Fibroblast of skin of right quadriceps (primary cell): ENCODE results near the gene BCL2L11.

Source experiments
- DNase-seq: peaks from one replicate; pipeline ENCODE4 v3.0.0-alpha.2; 2013

The BCL2L11 gene

GRCh38 chr2:111145103-111145760 lies 24.5 kb downstream of the BCL2L11 start:
- no peak for DNase-seq

DNA sequence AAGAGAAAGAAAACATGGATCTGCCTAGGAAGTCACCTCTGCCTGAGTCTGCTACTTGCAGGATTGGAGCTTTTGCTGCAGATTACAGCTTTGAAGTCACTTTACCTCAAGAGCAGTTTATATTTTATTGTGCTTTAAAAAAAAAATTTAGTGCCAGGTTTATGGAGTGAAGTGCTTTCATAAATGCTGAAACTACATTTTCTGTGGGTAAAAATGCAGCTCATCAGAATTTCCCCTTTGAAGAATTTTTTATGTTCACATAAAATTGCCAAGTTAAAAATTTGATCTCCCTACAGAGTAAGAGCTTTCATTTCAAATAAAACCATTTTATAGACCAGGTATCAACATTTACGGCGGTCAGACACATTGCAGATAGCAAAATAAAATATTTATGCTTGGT lies 25.2 kb downstream of the BCL2L11 start:
- no peak for DNase-seq

GRCh38 chr2:111148225-111148873 lies 27.6 kb downstream of the BCL2L11 start:
- DNase-seq, result no peak

DNA sequence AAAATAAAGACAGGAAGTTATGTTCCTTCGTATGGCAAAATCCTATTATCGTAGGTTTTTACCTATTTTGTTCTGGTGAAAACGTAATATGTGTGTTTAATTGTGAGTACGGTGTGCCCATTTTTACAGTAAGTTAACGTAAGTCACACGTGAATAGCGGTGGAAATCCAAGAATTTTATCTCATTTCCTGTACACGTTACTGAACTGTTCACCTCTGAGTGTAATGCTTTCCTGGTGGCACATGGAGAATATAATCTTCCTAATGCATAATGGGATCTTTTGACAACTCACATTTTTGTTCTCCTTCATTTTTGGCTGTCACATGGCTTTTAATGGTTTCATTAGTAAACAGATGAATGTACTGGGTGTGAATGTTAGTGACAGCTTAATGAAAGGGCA lies 28.2 kb downstream of the BCL2L11 start:
- DNase-seq, result no peak

DNA sequence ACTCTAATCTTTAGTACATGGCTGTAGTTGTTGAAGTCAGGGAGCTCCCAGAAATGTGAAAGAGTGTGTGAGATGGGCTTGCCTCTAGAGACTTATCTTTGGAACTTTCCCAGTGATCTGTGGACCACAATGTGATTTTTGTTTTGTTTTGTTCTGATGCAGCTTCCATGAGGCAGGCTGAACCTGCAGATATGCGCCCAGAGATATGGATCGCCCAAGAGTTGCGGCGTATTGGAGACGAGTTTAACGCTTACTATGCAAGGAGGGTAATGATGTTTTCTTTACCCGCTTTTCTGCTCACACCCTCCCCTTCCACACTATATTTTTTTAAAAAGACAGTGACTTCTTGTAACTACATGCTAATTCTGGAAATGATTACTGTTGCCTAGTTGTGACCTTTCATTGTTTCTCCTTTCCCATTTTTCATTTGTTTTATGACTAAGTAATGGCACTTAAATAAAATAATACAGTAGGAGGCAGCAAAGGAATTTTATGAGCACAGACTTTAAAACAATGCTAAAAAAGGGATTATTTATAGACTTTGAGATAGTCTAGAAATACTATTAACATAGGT lies 29.3 kb downstream of the BCL2L11 start:
- no peak for DNase-seq

GRCh38 chr2:111154758-111155157 lies 34.0 kb downstream of the BCL2L11 start:
- DNase-seq, result no peak

DNA sequence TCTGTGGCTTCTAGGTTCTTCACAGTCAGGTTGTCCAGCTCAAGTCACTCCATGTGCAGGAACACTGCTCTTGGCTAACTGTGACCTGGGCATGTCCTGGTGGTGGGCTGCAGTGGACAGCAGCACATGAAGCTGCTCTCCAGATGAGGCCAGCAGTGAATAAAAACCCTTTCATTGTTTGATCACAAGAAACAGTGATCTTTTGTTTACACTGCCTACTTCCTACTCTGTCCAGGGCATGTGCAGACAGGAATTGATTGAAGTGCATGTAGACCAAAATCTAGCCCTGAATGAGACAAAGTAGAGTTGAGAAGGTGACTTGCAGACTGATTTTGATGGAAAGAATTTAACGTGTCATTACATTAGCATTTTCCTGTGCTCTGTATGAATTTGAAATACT lies 34.9 kb downstream of the BCL2L11 start:
- DNase-seq, result no peak

DNA sequence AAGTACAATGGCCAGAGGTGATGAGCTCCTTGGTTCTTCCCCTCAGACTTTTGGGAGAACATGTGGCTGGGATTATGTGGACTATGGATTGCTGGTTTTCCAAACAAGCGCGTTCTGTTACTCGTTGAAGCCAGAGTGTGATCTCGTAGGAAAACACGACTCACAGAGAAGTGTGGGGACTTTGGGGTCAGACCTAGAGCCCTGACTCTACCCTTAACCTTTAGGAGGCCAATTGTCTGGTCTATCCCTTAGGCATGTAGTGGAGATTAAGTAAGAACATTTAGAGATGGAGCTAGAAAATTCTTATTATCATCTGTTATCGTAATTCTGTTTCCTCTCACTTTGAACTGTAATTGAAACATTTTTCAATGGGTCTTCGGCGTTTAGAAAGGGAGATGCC lies 35.8 kb downstream of the BCL2L11 start:
- no peak for DNase-seq

GRCh38 chr2:111157071-111157661 lies 36.5 kb downstream of the BCL2L11 start:
- DNase-seq, result no peak

DNA sequence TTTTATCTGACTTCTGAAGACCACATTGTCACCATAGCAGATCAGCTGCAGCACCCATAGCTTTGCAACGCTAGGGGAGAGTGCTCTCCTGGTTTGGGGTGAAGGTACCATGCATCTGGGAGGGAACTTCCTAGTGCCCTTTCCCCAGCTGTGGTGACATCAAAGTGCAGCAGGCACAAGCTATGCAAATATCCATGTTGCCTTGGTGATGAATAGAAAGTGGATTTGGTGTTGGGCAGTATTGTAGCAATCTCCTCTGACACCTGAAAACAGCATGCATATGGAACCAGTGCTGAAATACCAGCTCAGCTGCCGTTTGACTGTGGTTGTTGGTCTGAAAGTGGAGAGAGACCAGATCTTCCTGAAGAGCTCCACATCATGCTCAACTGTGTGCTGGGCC lies 37.1 kb downstream of the BCL2L11 start:
- DNase-seq, result no peak

DNA sequence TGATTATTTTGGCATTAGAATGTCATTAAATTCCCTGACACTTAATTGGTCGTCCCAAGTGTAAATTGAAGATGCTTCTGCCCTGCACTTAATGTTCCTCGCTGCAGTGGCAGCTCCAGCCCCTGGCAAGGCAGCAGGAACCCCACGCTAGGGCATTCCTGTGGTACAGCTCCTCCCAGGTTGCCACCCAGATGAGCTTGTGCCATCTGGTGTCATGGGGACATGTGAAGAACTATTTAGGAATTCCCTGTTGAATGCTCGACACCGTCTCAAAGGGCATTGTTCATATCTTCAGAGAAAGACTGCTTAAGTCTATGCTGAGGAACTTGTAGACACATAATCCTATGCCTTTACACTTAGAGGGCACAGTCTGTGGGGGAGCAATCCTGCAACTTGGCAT lies 38.9 kb downstream of the BCL2L11 start:
- DNase-seq, result no peak

DNA sequence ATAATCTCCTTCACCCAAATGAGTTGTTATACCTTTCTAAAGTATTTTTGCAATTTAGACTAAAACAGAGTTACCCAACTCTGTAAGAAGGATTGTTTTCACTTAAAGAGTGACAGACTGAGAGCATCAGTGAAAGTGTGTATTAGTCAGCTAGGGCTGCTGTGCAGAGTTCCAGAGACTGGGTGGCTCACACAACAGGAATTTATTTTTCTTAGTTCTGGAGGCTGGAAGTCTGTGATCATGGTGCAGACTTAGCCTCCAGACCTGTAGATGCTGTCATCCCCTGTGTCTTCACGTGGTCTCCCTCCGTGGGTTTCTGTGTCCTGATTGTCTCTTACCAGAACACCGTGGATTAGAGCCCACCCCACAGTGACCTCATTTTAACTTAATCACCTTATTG lies 40.0 kb downstream of the BCL2L11 start:
- DNase-seq, result peak; percentile 87

DNA sequence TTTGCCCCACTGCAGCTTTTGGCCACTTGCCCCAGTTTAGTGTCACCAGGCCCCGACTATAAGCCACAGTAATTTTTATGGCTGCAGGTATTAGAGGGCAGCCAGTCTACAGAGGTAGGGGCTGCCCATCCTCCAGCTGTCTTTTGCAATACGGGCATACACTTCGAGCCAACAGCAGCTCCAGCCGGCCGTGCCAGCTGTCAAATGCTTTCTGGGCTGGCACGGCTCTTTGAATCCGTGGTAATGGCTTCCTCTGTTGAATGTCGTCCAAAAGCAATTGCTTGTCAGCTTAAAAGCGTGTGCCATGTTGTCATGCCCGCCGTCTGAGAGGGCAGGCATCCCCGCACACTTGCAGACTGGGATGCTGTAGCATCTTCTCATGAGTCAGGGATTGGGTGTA lies 41.3 kb downstream of the BCL2L11 start:
- DNase-seq, result no peak

GRCh38 chr2:111162718-111163331 lies 42.1 kb downstream of the BCL2L11 start:
- no peak for DNase-seq

DNA sequence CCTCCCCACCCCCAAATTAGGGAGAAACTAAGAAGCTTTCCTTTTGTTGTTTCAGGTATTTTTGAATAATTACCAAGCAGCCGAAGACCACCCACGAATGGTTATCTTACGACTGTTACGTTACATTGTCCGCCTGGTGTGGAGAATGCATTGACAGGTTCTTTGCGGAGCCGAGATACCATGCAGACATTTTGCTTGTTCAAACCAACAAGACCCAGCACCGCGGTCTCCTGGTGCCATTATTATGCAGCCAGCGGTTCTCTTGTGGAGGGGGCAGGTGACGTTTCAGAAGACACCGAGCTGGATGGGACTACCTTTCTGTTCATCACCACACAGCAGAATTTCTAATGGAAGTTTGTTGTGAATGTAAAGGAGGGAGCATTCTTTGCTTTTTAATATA lies 43.4 kb downstream of the BCL2L11 start:
- no peak for DNase-seq

GRCh38 chr2:111165084-111165483 lies 44.4 kb downstream of the BCL2L11 start:
- no peak for DNase-seq

DNA sequence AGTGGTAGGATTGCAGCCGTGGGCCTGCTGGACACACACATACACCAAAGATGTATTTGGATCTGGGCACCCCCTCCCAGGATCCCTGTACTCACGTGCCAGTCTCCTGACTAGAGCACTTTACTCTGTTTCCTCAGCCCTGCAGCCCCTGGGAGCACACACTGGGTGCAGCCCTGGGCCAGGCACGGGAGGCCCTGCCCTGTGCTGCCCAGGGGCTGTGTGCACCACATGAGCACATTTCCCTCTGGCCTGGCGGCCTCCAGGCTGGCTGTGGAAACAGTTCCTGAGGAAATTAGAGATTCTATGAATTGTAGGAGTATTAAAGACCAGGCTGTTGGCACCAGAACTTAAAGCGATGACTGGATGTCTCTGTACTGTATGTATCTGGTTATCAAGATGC lies 45.4 kb downstream of the BCL2L11 start:
- no peak for DNase-seq

- no peak for DNase-seq
Measured at GRCh38 chr2:111167076-111167862, 46.6 kb downstream of the BCL2L11 start.

DNA sequence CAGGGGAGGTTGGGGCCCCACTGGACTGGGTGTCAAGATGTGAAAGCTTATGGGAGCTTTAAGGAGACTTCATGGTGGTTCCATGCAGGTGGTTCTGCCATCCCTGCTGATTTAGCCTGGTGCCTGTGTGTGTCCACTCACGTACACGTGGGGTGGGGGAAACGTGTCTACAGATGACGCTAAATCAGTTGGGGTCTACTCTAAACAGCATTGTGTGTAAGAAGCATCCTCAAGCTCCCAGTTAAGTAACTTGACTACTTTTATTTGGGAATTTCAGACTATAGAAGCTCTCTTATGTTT lies 47.1 kb downstream of the BCL2L11 start:
- no peak for DNase-seq

DNA sequence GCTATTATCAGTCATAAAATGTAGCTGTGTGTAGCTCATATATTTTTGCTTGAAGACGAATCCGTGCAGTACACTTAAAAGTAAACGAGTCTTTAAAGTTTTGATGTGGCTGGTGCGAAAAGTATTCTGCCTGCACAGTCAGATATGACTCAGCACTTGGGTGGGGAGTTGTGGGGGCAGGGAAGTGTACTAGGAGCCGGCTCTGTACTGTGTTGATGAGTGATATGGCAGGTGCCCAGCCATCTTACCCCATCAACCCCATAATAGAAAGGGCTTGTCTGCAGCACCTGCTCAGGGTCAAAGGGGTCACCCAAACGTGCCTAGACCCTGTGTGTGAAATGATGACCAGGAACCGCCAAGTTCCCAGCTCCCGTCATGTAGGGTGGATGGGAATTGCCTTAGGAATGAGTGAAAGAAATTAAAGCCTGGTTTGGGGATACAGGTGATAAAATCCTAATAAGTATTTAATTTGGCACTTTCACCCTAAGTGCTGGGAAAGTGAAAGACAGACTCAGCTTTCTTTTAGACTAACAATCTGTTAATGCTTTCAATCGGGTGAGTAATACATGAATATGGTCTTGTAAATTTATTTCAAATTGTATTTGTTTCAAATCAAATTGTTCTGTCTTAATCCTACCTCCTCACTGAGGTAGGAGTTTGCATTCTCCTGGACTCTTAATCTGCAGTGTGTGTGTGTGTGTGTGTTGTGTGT lies 48.0 kb downstream of the BCL2L11 start:
- DNase-seq, result peak; percentile 80

GRCh38 chr2:111169268-111169667 lies 48.6 kb downstream of the BCL2L11 start:
- DNase-seq, result no peak

DNA sequence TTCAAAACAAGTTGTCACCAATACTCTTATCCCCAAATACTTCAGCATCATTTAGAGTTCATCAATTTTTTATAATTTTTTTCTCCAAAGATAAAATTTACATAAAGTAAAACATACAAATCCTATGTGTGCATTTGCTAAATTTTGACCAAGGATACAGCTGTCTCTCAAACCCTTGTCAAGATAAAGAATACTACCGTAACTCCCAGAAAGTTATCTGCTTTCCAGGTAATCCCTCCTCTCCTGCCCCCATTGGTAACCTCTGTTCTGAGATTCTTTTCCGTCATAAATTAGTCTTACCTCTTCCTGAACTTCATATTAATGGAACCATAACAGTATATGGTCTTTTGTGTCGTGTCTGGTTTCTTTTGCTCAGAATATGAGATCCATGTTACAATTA lies 49.2 kb downstream of the BCL2L11 start:
- no peak for DNase-seq
